Mesothelial cell of epicardium (in vitro differentiated cells): ENCODE results near the gene SLC3A2. TPM values are rescaled to one million over a fixed set of nuclear protein-coding genes. Genes with fewer than 3 reads are reported as not detected.

ENCODE experiments used
- DNase-seq, 2 experiments: peaks; one replicate each; pipeline ENCODE4 v3.0.0; 2021; ENCODE audit warnings: low spot score in 2 of 2; ENCODE audit not compliant: unreplicated experiment in 2 of 2
- H3K27ac Mint-ChIP-seq: 2 replicates; pipeline ENCODE4 v1.8.0; 2021; ENCODE audit warnings: mixed read lengths
- H3K27me3 Mint-ChIP-seq: 2 replicates; pipeline ENCODE4 v1.8.0; 2021; ENCODE audit warnings: low read depth, mixed read lengths
- H3K36me3 Mint-ChIP-seq: 2 replicates; pipeline ENCODE4 v1.8.0; 2021; ENCODE audit warnings: mixed read lengths
- H3K4me1 Mint-ChIP-seq: 2 replicates; pipeline ENCODE4 v1.8.0; 2021; ENCODE audit warnings: mixed read lengths
- H3K4me3 Mint-ChIP-seq: 2 replicates; pipeline ENCODE4 v1.8.0; 2021; ENCODE audit warnings: mild to moderate bottlenecking, moderate library complexity, mixed read lengths
- H3K9me3 Mint-ChIP-seq: 2 replicates; pipeline ENCODE4 v1.8.0; 2021; ENCODE audit warnings: mixed read lengths
- total RNA-seq: library from RNA; stranded (reverse); gene quantifications from 3 replicates; pipeline ENCODE4 v1.2.1, GENCODE V29; 2021
- TF ChIP-seq, protein P1 (sequence below): fragments of 200-600 bp; sonication (generic); IDR thresholded peaks from one replicate; pipeline ENCODE4 v1.5.0; 2021; ENCODE audit warnings: antibody characterized with exemption; ENCODE audit not compliant: unreplicated experiment

SLC3A2 gene
- total RNA-seq, 1 donor from 2014 or later: 208 TPM

DNA sequence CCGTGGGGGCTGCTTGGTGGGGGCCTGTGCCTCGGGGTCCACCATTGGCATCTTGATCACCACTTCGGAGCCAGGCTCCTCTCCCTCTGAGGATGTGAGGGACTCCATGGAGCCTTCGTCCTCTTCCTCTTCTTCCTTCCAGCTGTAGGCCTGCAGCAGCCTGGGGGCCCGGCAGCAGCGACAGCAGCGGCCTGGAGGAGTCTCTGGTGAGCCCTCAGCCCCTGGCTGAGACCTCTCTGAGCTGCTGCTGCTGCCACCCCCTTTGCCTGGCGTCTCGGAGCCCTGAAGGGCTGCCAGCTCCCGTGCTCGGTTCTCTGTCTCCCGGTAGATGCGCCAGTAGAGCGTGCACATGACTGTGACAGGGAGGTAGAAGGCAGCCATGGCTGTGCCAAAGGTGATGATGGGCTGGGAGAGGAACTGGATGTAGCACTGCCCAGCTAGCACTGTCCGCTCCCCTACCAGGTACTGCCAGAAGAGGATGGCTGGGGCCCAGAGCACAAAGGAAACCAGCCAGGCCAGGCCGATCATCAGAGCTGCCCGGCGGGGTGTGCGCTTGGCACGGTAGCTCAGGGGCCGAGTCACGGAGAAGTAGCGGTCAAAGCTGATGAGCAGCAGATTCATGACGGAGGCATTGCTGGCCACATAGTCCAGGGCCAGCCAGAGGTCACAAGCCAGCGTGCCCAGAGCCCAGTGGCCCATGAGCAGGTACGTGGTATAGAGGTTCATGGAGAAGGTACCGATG lies 29.6 kb downstream of the SLC3A2 start:
- no peak overlapping the region for H3K27ac Mint-ChIP-seq
- H3K9me3 Mint-ChIP-seq: no peaks in the 10 kb centered on the region
- no peak overlapping the region for H3K4me3 Mint-ChIP-seq

GRCh38 chr11:62911137-62912130 lies 30.7 kb downstream of the SLC3A2 start:
- H3K9me3 Mint-ChIP-seq: no peaks in the 10 kb centered on the region

More for the DNA sequence above, 29.6 kb downstream of the SLC3A2 start:
- Mint-ChIP-seq H3K4me1 (peaks cover 15% of the 10 kb centered on the region), H3K27me3 (no peaks in the 10 kb centered on the region), H3K36me3 (no peaks in the 10 kb centered on the region)
- no peak for DNase-seq
- TF ChIP-seq, protein P1, sequence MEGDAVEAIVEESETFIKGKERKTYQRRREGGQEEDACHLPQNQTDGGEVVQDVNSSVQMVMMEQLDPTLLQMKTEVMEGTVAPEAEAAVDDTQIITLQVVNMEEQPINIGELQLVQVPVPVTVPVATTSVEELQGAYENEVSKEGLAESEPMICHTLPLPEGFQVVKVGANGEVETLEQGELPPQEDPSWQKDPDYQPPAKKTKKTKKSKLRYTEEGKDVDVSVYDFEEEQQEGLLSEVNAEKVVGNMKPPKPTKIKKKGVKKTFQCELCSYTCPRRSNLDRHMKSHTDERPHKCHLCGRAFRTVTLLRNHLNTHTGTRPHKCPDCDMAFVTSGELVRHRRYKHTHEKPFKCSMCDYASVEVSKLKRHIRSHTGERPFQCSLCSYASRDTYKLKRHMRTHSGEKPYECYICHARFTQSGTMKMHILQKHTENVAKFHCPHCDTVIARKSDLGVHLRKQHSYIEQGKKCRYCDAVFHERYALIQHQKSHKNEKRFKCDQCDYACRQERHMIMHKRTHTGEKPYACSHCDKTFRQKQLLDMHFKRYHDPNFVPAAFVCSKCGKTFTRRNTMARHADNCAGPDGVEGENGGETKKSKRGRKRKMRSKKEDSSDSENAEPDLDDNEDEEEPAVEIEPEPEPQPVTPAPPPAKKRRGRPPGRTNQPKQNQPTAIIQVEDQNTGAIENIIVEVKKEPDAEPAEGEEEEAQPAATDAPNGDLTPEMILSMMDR: no peak

GRCh38 chr11:62912268-62912667 lies 31.6 kb downstream of the SLC3A2 start:
- DNase-seq: no peak
- TF ChIP-seq, protein P1: no peak
- H3K4me1 Mint-ChIP-seq: peaks cover 15% of the 10 kb centered on the region
- H3K9me3 Mint-ChIP-seq: no peaks in the 10 kb centered on the region
- H3K27me3 Mint-ChIP-seq: no peaks in the 10 kb centered on the region
- no peak overlapping the region for H3K27ac Mint-ChIP-seq
- no peaks in the 10 kb centered on the region for H3K36me3 Mint-ChIP-seq
- no peak overlapping the region for H3K4me3 Mint-ChIP-seq

More at GRCh38 chr11:62911137-62912130, 30.7 kb downstream of the SLC3A2 start:
- Mint-ChIP-seq H3K4me1 (peaks cover 15% of the 10 kb centered on the region), H3K27me3 (no peaks in the 10 kb centered on the region), H3K4me3 (no peak overlapping the region), H3K27ac (no peak overlapping the region), H3K36me3 (no peaks in the 10 kb centered on the region)
- DNase-seq: no peak
- TF ChIP-seq, protein P1: no peak

DNA sequence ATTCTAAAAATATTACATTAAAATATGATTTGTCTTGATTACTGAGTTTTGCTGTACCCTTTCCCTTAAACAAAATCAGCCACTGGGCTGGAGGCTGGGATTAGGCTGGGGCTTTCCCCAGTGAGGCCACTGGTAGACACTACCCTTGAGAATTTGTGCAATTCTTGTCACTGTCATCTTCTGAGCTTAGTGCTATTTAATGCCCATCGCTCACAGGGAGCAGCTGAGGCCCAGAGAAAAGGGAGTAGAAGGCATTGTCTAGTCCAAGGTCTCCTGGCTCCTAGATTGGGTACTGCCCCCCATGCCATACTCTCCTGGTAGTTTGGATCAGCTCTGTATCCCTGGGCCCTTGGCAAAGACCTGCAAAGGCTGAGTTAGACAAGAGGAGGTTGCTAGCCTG lies 33.7 kb downstream of the SLC3A2 start:
- H3K27me3 Mint-ChIP-seq: no peaks in the 10 kb centered on the region
- TF ChIP-seq, protein P1: no peak
- no peak overlapping the region for H3K4me3 Mint-ChIP-seq
- no peaks in the 10 kb centered on the region for H3K36me3 Mint-ChIP-seq
- no peak overlapping the region for H3K27ac Mint-ChIP-seq
- peaks cover 7% of the 10 kb centered on the region for H3K4me1 Mint-ChIP-seq
- DNase-seq: no peak
- H3K9me3 Mint-ChIP-seq: no peaks in the 10 kb centered on the region

DNA sequence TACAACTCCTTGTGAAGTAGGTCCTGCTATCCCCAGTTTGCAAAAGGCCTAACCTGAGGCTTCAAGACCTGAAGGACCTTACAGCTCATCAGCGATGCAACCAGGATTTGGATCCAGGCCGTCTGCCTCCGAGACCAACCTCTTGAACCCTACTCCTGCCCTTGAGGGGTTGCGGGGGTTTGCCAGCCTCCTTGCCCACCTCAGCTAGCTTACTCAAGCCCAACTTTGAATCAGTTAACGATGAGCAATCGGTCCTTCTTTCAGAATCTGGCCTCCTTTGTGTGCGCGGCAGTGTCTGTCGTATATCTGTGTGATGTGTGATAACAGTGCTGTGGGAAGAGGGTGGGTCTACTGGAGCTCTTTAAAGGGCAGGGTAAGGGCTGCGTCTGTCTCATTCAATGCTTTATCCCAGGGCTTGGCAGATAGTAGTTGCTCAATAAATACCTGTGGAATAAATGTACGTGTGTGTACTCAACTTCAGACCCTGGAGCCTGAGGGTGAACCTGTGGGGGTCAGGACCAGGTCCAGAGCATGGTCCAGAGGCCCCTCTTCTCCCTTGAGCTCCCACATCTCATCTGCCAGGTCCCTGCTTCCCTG lies 37.3 kb downstream of the SLC3A2 start:
- Mint-ChIP-seq H3K36me3 (no peaks in the 10 kb centered on the region), H3K27ac (no peak overlapping the region), H3K27me3 (peaks cover 12% of the 10 kb centered on the region), H3K9me3 (no peaks in the 10 kb centered on the region), H3K4me3 (no peak overlapping the region), H3K4me1 (peaks cover 23% of the 10 kb centered on the region)
- DNase-seq: no peak
- TF ChIP-seq, protein P1: no peak
